DMS114 treated with DMSO at 0.1 percent for 48 hours (cell line): ENCODE measurements around the gene ARID3A.
"Not testable (repeated sequence)": the region's sequence is repeated elsewhere in the genome, so short reads cannot be mapped to it uniquely, and the experiment has no call there.

ENCODE experiments used
- DNase-seq: peaks from one replicate; lab custom pipeline; 2025; ENCODE audit not compliant: unreplicated experiment; lab: John Stamatoyannopoulos, UW

The ARID3A gene

DNA sequence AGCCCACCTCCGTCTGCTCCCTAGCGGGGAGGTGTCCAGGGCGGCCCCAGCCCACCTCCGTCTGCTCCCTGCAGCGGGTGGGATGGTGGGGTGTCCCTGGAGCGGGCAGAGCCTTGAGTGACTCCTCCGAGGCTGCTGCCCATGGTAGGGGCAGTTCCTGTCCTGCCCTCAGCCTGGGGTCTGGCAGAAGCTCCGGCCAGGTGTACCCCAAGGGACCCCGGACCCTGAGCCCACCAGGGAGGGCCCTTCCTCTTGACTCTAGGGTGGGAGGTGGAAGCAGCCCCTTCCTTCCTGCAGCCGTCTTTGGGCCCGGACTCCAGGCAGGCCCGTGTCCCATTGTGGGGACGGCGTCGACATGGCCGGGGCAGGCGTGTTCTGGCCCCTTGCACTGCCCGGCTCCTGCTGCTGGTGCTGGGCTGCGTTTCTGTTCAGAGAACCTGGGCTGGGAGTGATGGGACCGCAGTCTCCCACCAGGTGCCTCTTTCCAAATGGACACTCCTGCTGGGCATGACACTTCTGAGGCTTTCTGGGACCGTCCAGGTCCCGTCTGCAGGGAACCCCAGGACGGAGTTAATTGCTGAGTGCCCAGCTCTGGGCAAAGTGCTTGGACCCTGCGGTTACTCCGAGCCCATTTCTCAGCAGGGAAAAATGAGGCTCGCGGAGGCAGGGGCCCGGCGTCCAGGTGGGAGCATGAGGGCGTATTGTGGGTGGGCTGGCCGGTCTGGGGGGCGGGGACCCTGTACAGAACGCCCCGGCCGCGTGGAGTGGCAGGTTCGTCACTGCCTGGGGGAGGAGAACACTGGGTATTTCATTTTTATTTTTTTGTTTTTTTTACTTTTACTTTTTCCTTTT, 19.8 kb downstream of the ARID3A start:
- no peak for DNase-seq

DNA sequence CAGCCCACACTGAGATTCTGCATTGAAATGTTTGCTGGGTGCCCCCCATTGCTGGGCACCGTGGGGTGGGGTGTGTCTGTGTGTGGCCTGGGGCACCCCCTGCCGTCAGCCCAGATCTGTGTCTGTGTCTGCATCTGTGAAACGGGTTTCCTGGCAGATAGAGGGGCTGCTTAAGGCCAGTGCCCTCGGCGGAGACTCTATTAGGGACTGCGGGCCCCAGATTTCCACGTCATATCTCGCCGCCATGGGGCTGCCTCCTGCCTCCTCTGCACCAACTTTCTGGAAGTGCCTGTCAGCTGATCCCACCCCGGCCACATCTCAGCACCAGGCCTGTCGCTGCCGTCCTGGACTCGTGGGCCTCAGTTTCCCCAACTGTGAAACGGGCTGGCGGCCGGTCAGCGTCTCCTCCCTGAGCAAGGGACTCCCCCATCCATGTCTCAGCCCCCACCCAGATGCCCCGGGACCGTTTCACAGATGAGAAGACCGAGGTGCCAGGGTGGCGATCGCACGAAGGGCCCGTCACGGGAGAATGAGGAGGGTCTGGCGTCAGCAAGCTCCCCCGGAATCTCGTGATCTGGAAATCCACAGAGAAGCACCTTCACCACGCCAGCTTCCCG, 21.4 kb downstream of the ARID3A start:
- no peak for DNase-seq

DNA sequence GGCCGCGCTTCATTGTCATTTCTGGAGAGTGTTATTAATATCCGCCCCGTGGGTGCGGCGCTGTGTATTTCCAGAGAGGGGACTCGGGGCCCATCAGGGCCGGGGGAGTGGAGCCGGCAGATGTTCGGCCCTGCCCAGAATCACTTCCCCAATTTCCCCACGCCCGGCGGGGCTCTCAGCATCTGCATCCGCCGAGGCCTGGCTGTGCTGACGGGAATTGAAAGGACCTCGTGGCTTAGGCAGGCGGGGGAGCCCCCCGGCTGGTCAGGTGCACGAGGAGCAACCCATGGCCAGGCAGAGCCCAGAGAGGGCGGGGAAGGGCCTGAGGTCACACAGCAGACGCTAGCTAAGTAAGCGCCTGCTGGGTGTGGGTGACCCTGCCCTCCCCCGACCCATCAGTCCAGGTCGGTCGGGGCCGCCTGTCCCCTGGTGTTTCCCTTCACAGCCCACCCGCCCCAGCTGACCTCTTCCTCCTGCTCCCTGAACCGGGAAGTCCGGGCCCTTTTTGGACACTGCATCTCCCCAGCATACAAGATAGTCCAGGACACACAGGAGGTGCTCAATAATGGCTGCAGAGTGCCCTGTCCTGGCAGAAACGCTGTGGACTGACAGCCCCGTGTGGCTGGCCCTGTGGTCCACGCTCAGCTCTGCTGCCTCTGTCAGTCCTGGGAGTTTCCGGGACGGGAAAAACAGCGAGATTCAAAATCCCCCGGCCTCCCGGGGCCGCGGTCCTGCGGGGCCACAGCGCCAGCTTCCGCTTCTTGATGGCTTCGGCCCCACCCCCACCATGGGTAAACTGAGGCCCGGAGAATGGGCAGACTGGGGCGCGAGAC, 22.1 kb downstream of the ARID3A start:
- DNase-seq = no peak

DNA sequence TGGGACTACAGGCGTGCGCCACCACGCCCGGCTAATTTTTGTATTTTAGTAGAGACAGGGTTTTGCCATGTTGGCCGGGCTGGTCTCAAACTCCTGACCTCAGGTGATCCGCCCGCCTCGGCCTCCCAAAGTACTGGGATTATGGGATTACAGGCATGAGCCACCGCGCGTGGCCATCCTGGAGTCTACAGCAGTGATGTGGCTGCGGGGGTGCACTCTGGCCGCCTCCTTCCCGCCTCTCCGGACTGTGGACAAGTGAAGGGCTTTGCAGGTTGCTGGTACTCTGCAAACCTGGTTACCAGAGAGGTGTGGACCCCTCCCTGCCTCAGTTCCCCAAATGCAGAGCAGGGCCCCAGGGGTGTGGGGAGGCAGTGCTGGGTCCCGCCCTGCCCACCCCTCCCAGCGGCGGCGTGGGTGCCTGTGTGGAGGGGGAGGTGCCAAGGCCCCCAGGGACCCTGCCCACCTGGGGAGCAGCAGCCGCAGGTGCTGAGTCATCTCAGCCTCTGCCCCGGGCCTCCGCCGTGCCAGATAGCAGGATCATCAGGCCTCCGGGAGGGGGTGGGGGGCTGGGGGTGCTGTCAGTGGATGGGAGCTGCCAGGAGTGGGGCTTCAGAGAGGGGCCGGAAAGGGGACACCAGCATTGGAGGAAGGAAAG, 23.1 kb downstream of the ARID3A start:
- no peak for DNase-seq

DNA sequence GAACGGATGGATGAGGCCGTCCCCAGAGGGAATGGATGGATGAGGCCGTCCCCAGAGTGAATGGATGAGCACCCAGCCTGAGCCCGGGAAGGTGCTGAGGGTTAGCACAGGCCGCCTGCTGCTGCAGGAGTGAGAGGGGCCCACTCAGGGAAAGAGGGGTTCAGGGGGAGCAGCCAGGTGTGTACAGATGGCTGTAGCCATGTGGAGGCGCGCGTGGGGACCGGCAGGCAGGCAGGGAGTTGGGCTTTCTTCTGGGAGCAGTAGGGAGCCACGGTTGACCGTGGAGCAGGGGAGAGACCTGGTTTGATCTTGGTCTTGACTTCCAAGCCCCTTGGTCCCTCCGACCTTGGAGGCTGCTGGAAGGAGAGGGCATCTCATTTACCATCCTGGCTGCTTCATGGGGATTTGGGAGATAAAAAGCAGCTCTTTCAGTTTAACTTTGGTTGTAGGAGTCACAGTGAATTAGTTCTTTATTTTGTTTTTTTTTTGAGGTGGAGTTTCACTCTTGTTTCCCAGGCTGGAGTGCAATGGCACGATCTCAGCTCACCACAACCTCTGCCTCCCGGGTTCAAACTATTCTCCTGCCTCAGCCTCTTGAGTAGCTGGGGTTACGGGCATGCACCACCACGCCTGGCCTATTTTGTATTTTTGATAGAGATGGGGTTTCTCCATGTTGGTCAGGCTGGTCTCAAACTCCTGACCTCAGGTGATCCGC, 24.7 kb downstream of the ARID3A start:
- no peak for DNase-seq

DNA sequence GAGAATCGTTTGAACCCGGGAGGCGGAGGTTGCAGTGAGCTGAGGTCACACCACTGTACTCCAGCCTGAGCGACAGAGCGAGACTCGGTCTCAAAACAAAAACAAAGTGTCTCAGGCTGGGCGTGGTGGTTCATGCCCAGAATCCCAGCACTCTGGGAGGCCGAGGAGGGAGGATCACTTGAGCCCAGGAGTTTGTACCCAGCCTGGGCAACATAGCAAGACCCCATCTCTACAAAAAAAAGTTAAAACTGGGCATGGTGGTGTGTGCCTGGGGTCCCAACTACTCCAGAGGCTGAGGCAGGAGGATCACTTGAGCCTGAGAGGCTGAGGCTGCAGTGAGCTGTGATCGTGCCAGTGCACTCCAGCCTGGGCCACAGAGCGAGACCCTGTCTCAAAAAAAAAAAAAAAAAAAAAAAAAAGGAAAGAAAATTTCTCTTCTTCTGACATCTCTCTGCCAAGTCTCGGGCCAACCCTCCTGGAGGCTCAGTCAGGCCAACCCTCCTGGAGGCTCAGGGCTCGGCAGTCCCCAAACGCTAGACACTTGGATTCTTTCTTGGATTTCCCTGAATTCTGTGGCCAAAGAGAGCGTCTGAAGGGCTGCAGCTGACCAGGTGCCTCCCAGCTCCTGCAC, 26.3 kb downstream of the ARID3A start:
- DNase-seq = no peak

DNA sequence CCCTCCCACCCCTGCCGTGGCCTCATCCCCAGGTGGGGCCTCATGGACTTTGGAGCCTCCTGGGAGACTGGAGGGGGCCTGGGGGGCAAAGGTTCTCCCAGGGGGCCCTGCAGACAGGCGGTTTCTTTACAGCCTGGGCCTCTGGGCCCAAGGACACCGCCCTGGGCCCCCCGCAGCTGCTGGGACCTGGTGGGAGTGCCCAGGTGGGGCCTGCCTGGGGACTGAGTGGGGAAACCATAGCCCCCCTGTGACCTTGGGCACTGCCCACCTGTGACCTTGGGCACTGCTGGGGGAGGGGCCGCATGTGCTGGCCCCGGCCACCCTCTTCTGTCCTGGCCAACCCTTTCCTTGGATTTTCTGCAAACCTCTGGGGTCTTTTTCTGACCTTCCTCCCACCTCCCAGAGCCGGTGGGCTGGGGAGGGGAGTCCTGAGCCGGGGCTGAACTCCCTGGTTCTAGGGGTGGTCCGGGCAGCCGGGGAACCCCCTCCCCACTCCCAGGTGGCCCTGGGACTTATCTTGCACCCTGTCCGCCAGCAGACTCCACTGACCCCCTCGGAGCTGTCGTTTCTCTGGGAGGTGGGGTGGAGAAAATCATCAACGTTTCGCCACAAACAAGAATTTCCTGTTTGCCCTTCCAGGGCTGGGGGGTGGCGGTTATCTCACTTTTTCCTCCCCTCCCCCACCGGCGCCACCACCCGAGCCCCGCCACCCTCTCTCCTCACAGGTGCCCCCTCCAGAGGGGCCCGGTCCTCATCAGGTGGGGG, 27.0 kb downstream of the ARID3A start:
- no peak for DNase-seq

DNA sequence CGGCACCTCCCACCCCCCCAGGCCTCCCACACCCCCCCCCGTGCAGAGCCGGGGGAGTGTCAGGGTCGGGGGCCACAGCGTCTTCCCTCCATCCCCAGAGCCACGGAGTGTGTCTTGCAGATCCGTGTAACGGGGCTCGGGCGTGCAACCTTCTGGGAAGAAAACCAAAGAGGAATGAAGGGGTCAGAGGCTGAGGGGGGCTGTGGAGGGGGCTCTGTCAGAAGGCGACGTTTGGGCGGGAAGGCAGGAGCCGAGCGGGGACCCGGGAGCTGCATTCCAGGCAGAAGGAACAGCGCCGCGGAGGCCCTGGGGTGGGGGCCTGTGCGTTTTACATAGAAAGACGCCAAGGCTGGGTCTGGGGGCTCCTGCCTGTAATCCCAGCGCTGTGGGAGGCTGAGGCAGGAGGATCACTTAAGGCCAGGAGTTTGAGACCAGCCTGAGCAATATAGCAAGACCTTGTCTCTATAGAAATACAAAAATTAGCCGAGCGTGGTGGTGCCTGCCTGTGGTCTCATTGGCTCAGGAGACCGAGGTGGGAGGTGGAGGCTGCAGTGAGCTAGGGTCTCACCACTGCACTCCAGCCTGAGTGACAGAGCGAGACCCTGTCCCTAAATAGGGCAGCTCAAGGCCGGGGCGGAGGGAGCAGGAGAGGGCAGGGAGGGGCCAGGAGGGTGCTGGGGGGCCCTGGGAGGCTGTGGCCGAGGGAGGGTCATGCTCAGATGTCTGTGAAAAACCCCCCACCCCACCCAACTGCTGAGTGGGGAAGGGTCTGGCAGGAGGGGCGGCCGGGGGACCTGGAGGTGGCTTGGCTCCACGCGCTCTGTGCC, 27.8 kb downstream of the ARID3A start:
- DNase-seq = no peak

DNA sequence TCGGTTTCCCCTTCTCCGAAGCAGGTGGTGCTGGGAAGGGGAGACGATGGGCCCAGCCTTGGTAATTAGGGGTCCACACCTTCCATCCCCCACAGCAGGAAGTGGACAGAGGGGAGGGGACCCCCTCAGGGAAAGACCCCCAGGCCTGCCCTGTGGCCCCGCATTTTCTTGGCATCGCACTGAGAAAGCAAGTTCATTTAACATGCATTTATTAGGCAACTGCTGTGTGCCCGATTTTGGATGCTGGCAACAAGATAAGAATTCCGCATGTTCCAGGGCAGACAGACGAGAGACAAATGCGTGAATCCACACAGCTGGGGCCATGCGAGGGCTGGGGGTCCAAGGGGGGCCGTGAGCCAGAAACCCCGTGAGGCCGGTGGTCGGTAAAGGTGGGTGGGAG, 28.4 kb downstream of the ARID3A start:
- DNase-seq = no peak

DNA sequence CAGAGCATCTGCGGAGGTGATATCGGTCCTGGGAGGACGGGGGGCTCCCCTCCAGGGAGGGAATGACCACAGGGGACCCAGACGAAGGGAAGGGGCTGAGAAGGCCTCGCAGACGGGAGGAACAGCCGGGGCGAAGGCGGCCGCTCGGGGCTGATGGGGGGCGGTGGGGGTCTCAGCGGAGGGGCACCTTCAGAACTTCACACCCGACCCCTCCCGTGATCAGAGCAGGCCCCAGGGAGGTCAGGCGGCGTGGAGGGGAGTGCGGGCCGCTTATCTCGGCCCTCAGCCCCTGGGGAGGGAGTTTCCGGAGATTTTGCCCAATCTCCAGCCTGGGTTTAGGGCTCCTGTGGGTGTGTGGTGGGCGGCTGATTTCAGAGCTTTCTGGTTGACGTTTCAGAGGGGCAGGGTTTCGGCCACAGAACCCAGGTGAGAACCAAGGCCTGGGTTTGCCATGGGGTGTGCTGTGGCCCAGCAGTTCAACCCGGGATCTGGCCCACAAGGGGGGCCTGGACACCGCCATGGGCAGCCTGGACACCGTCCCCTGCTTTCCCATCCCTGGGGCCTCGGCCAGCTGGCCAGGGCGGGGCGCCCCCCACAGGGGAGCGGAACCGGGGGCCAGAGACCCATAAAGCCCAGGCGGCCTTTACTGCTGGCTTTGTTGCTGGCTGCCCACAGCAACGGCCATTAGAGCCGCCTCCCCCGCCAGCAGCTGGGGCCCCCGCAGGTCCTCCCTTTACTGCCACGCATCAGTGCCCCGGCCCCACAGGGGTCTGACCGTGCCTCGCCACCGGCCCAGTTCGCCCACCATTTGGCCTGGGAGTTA, 29.0 kb downstream of the ARID3A start:
- DNase-seq = no peak

DNA sequence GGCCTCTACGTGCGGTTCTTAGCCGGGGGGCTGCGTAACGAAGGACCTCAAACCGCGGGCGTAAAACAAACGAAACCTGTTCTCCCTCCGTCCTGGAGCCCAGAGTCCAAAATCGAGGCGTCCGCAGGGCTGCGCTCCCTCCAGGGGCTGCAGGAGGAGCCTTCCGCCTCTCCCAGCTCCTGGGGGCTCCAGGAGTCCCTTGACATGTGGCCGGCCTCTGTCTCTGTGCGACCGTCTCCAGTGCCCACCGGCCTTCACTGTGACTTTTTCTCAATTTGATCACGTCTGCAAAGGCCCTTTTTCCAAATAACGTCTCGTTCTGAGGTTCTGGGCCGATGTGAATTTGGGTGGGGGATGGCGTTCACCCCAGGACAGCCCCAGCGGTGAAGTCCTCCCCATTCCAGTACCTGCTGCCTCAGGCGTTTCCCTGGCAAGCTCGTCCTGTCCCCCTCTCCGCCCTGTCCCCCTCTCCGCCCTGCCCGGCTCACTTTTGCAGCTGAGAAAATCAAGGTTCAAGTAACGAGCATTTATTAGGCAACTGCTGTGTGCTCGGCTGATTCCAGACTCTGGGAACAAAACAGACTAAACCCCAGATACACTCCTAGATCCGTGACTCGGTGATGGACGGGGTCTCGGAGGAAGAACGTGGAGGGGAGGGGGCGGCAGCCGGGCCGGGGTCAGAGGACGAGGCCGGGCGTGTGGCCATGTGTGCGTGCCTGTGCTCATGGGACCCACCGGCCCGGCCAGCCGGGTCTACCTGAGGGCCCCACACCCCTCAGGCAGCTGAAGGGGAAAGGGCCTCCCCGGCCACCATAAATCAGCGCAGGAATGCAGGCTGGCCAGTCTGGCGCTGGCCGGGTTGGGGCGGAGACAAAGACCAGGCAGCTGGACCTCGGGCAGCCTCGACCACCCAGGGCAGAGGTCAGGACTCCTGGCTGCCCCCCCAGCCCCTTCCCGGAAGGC, 30.2 kb downstream of the ARID3A start:
- no peak for DNase-seq

DNA sequence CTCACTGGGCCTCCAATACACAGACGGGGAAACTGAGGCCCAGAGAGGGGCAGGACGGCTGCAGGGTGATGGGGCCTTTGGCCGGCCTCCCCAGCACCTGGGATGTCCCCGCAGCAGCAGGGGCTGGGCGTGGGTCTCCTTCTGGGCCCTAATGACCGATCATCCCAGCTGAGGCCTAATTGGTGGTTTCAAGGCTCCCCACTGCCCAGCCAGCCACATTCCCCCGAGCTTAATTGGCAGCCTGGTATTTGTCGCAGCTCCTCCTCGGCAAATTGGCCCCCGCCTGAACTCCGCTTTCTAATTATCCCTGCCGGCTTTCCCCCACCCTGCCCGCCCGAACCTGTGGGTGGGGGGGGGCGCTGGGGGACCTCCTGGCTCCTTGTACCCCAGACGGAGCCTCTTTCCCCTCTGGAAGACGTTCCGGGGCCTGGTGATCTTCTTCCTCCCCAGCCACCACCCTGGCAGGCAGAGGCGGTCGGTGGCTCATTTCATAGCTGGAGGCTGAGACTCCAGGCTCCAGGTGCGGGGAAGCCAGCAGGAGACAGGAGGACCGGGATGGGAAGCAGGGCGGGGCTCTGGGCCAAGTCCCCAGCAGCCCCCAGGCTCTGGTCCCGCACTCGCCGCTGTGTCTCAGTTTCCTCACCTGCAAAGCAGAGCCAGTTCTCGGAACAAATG, 31.1 kb downstream of the ARID3A start:
- no peak for DNase-seq

DNA sequence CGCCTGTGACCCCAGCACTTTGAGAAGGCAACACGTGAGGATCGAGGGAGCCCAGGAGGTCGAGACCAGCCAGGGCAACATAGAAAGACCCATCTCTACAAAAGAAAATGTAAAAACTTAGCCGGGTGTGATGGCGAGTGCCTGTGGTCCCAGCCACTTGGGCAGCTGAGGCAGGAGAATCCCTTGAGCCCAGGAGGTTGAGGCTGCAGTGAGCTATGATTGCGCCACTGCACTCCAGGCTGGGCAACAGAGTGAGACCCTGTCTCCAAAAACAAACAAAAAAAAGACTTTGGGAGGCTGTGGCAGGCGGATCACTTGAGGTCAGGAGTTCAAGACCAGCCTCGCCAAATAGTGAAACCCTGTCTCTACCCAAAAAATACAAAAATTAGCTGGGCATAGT, 31.7 kb downstream of the ARID3A start:
- not testable (repeated sequence) for DNase-seq

DNA sequence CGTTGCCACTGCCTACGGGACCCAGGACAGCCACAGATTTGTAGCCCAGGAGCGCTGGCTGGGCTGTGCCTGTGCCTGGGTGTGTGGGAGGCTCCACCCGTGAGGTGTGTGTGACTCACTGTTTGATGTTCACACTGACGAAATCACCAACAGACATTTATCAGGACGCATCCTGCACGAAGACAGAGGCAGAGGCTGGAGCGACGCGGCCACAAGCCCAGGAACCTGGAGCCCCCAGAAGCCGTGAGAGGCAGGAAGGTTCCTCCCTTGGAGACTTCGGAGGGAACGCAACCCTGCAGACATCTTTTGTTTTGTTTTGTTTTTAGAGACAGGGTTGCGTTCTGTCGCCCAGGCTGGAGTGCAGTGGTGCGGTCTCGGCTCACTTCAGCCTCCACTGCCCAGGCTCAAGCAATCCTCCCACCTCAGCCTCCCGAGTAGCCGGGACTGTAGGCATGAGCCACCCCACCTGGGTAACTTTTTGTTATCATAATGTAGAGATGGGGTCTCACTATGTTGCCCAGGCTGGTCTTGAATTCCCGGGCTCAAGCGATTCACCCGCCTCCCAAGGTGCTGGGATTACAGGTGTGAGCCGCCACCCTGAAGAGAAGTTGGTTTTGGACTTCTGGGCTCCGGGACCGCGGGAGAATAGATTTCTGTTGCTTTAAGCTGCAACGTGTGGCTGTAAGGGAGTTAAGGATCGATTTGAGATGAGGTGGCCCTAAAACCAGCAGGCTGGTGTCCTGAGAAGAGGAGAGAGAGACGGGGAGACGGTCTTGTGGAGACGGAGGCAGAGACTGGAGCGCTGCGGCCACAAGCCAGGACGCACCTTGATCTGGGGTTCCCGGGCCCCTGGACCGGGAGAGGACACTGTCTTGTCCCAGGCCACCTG, 33.4 kb downstream of the ARID3A start:
- DNase-seq = no peak

DNA sequence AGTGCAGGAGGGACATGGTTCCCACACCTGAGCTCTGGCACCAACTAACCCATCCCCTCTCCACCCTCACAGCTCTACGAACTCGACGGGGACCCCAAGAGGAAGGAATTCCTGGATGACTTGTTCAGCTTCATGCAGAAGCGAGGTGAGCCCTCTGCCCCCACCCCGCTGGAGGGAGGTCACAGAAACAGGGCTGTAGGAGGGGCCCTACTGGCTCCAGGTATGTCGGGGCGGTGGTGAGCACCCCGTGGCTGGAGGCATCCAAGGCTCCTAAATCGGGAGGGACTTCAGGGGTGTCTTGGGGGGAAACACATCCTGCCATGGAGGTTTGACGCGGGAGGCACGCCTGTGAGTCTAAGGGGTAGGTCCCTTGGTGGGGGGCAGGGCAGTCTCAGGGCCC, 34.2 kb downstream of the ARID3A start:
- DNase-seq = no peak
